HepG2 (cell line): ENCODE results near the gene CAST. TPM values are rescaled to one million over a fixed set of nuclear protein-coding genes. Genes with fewer than 3 reads are reported as not detected.
A peak's percentile ranks its signal among the peaks of the same experiment; 100 is the strongest.

Experiments used
- CCAR2 ChIP-seq: fragments of 200-400 bp; formaldehyde crosslinking; optimal IDR thresholded peaks from 2 replicates; pipeline ENCODE3; 2018; ENCODE audit warnings: low read depth, mild to moderate bottlenecking, low read length, moderate library complexity
- FIP1L1 ChIP-seq: fragments of 200-400 bp; formaldehyde crosslinking; IDR thresholded peaks from 2 replicates; pipeline ENCODE4 v1.6.1; 2018; ENCODE audit warnings: low read depth, mild to moderate bottlenecking, low read length, moderate library complexity, borderline replicate concordance; ENCODE audit not compliant: insufficient read depth
- FOXP1 ChIP-seq, 2 experiments: fragments of 450-650 bp in 1 of 2; IDR thresholded peaks; 2 replicates each; pipeline ENCODE4 v1.6.1; 2017 to 2018; ENCODE audit warnings: antibody characterized with exemption in 1 of 2
- JUNB ChIP-seq: sonication (generic); formaldehyde crosslinking; IDR thresholded peaks from 2 replicates; pipeline ENCODE4 v1.8.0; 2022; ENCODE audit warnings: missing genetic modification reagents, mild to moderate bottlenecking, borderline replicate concordance
- SNRNP70 ChIP-seq: fragments of 200-400 bp; formaldehyde crosslinking; IDR thresholded peaks from 2 replicates; pipeline ENCODE4 v1.6.1; 2017; ENCODE audit warnings: mild to moderate bottlenecking, low read depth, low read length, moderate library complexity
- STAG1 ChIP-seq: sonication (generic); formaldehyde crosslinking; IDR thresholded peaks from 2 replicates; pipeline ENCODE4 v1.4.0; 2020; ENCODE audit warnings: missing genetic modification reagents
- TMF1 ChIP-seq: sonication (generic); formaldehyde crosslinking; IDR thresholded peaks from 2 replicates; pipeline ENCODE4 v1.8.1; 2022; ENCODE audit warnings: low read depth, missing genetic modification reagents
- ZNF24 ChIP-seq: fragments of 450-650 bp; IDR thresholded peaks from 2 replicates; pipeline ENCODE4 v1.6.1; 2017; ENCODE audit warnings: antibody characterized with exemption, mild to moderate bottlenecking
- ZNF772 ChIP-seq: sonication (generic); formaldehyde crosslinking; IDR thresholded peaks from 2 replicates; pipeline ENCODE4 v1.5.0; 2020; ENCODE audit warnings: mild to moderate bottlenecking, missing genetic modification reagents
- polyA plus RNA-seq, 8 experiments: library from polyadenylated mRNA; depleted of rRNA in 3 of 8; stranded (reverse) in 7 of 8; unstranded in 1 of 8; fragments of >200 nt; fragmentation: Illumina TruSeq in 4 of 8; extraction: Trizol in 4 of 8; gene quantifications; 2 replicates each; pipeline versions ENCODE4 v1.2.1 to v1.2.3, GENCODE V29; 2011 to 2016; ENCODE audit warnings: low read depth in 4 of 8, missing spikeins in 1 of 8, mixed read lengths in 1 of 8; ENCODE audit not compliant: insufficient read depth in 1 of 8
- total RNA-seq, 5 experiments: library from RNA; depleted of rRNA; stranded (reverse); fragments of >200 nt; fragmentation: Illumina TruSeq; extraction: Trizol; gene quantifications; 2 replicates each; pipeline ENCODE4 v1.2.3, GENCODE V29; 2016; ENCODE audit warnings: low read depth in 1 of 5
- TF ChIP-seq, protein P1 (sequence below): sonication (generic); formaldehyde crosslinking; conservative IDR thresholded peaks from 2 replicates; pipeline ENCODE4 v1.4.0; 2020; ENCODE audit warnings: mild to moderate bottlenecking, missing genetic modification reagents, moderate library complexity
- TF ChIP-seq, protein P2 (sequence below): sonication (generic); formaldehyde crosslinking; IDR thresholded peaks from 2 replicates; pipeline ENCODE4 v1.4.0; 2020; ENCODE audit warnings: missing genetic modification reagents
- TF ChIP-seq, protein P3 (sequence below): sonication (generic); formaldehyde crosslinking; IDR thresholded peaks from 2 replicates; pipeline ENCODE4 v1.5.0; 2020; ENCODE audit warnings: mild to moderate bottlenecking, missing genetic modification reagents
- TF ChIP-seq, protein P4 (sequence below): sonication (generic); formaldehyde crosslinking; IDR thresholded peaks from 2 replicates; pipeline ENCODE4 v1.4.0; 2020; ENCODE audit warnings: missing genetic modification reagents

Gene CAST
- total and polyA plus RNA-seq, 2 of the 13 experiments (the other 11 are each of a cell fraction or from before 2014, with no cell fraction given): 42.1 to 67.6 TPM

DNA sequence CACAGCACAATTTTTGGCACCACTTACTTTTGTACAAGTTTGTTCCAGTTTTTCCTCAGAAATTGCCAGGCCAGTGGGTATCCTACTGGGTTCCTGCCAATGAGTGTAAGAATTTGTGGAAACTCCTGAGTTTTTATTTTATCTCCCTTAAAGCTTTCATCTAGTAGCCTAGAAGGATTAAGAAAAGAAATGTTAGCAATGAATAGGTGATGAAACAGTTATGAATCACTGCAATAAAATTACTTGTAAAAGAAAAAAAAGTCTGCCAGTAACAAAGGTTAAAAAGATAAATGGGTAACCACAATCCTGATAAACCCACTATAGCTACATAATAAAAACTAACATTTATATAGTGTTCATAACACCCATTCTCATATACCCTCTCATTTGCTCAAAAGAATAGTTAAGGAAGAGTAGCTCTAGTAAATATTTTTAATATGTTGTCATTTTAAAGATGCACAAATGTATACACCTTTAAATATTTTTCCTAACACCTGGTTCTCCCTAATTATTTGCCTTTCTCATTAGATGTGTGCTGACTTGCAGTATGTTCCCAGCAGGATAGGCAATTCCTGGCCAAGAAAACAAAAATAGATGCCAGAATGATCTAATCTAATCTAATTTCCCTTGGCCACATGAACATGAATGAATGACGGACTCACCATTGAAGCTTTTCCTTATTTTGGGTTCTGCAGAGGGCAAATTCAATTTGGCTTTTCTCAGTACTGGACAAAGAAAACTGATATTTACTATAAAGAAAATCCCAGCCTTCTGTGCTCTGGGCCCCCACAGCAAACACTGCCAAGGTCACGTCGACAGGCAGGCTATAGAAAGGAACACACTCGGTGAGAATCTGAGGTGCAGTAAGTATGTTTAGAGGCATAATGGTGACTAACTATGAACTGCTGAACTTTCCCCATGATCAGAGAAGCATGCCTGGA lies 119.1 kb downstream of the CAST start (continued):
- TF ChIP-seq, protein P1, sequence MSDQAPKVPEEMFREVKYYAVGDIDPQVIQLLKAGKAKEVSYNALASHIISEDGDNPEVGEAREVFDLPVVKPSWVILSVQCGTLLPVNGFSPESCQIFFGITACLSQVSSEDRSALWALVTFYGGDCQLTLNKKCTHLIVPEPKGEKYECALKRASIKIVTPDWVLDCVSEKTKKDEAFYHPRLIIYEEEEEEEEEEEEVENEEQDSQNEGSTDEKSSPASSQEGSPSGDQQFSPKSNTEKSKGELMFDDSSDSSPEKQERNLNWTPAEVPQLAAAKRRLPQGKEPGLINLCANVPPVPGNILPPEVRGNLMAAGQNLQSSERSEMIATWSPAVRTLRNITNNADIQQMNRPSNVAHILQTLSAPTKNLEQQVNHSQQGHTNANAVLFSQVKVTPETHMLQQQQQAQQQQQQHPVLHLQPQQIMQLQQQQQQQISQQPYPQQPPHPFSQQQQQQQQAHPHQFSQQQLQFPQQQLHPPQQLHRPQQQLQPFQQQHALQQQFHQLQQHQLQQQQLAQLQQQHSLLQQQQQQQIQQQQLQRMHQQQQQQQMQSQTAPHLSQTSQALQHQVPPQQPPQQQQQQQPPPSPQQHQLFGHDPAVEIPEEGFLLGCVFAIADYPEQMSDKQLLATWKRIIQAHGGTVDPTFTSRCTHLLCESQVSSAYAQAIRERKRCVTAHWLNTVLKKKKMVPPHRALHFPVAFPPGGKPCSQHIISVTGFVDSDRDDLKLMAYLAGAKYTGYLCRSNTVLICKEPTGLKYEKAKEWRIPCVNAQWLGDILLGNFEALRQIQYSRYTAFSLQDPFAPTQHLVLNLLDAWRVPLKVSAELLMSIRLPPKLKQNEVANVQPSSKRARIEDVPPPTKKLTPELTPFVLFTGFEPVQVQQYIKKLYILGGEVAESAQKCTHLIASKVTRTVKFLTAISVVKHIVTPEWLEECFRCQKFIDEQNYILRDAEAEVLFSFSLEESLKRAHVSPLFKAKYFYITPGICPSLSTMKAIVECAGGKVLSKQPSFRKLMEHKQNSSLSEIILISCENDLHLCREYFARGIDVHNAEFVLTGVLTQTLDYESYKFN (CRISPR knock-in tag): peak; percentile 70
- TF ChIP-seq, protein P2, sequence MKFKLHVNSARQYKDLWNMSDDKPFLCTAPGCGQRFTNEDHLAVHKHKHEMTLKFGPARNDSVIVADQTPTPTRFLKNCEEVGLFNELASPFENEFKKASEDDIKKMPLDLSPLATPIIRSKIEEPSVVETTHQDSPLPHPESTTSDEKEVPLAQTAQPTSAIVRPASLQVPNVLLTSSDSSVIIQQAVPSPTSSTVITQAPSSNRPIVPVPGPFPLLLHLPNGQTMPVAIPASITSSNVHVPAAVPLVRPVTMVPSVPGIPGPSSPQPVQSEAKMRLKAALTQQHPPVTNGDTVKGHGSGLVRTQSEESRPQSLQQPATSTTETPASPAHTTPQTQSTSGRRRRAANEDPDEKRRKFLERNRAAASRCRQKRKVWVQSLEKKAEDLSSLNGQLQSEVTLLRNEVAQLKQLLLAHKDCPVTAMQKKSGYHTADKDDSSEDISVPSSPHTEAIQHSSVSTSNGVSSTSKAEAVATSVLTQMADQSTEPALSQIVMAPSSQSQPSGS (CRISPR knock-in tag): no peak
- TF ChIP-seq FIP1L1: no peak
- no peak for TF ChIP-seq JUNB (CRISPR knock-in tag)
- TF ChIP-seq, protein P3, sequence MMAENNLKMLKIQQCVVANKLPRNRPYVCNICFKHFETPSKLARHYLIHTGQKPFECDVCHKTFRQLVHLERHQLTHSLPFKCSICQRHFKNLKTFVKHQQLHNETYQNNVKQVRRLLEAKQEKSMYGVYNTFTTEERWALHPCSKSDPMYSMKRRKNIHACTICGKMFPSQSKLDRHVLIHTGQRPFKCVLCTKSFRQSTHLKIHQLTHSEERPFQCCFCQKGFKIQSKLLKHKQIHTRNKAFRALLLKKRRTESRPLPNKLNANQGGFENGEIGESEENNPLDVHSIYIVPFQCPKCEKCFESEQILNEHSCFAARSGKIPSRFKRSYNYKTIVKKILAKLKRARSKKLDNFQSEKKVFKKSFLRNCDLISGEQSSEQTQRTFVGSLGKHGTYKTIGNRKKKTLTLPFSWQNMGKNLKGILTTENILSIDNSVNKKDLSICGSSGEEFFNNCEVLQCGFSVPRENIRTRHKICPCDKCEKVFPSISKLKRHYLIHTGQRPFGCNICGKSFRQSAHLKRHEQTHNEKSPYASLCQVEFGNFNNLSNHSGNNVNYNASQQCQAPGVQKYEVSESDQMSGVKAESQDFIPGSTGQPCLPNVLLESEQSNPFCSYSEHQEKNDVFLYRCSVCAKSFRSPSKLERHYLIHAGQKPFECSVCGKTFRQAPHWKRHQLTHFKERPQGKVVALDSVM (CRISPR knock-in tag): no peak
- no peak for TF ChIP-seq SNRNP70
- no peak for TF ChIP-seq STAG1
- no peak for TF ChIP-seq ZNF772
- TF ChIP-seq ZNF24: no peak
- TF ChIP-seq TMF1 (CRISPR knock-in tag): no peak
- TF ChIP-seq, protein P4, sequence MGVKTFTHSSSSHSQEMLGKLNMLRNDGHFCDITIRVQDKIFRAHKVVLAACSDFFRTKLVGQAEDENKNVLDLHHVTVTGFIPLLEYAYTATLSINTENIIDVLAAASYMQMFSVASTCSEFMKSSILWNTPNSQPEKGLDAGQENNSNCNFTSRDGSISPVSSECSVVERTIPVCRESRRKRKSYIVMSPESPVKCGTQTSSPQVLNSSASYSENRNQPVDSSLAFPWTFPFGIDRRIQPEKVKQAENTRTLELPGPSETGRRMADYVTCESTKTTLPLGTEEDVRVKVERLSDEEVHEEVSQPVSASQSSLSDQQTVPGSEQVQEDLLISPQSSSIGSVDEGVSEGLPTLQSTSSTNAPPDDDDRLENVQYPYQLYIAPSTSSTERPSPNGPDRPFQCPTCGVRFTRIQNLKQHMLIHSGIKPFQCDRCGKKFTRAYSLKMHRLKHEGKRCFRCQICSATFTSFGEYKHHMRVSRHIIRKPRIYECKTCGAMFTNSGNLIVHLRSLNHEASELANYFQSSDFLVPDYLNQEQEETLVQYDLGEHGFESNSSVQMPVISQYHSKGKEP (CRISPR knock-in tag): no peak
- no peak for TF ChIP-seq CCAR2
- no peak for TF ChIP-seq FOXP1 (IDR thresholded peaks at IDR 0.05)
- peak; percentile 75 for TF ChIP-seq FOXP1 (CRISPR knock-in tag; IDR thresholded peaks at IDR 0.05)
